DOHH2 (cell line): ENCODE data around the gene CABP4.

Experiments used
- CTCF ChIP-seq: fragments of 200-600 bp; sonication (generic); IDR thresholded peaks from one replicate; pipeline ENCODE4 v1.5.1; 2014; ENCODE audit warnings: antibody characterized with exemption, mild to moderate bottlenecking, low read depth, low read length; ENCODE audit not compliant: poor library complexity, severe bottlenecking
- EZH2phosphoT487 ChIP-seq: fragments of 200-600 bp; sonication (generic); IDR thresholded peaks from 2 replicates; pipeline ENCODE4 v1.6.1; 2017; ENCODE audit warnings: borderline replicate concordance, mild to moderate bottlenecking, antibody characterized with exemption, low read length, moderate library complexity, mixed read lengths

GRCh38 chr11:67489885-67490726, 35.0 kb downstream of the CABP4 start:
- TF ChIP-seq CTCF: no peak
- TF ChIP-seq EZH2phosphoT487: no peak
